HFFc6 (cell line): ENCODE results near the gene KYAT1. TPM values are rescaled to one million over a fixed set of nuclear protein-coding genes. Genes with fewer than 3 reads are reported as not detected.
A peak's percentile ranks its signal among the peaks of the same experiment; 100 is the strongest.

ENCODE experiments used
- DNase-seq: peaks from one replicate; pipeline ENCODE4 v3.0.0-alpha.2; 2018
- H3K27ac Mint-ChIP-seq: 2 replicates; pipeline ENCODE4 v1.8.0; 2020; ENCODE audit warnings: mild to moderate bottlenecking, mixed read lengths
- H3K27me3 Mint-ChIP-seq: 2 replicates; pipeline ENCODE4 v1.8.0; 2021; ENCODE audit warnings: mild to moderate bottlenecking, moderate library complexity, mixed read lengths; ENCODE audit not compliant: insufficient read depth
- H3K36me3 Mint-ChIP-seq: 2 replicates; pipeline ENCODE4 v1.8.0; 2021; ENCODE audit warnings: low read depth, mixed read lengths
- H3K4me1 Mint-ChIP-seq: 2 replicates; pipeline ENCODE4 v1.8.0; 2020; ENCODE audit warnings: low read depth, mixed read lengths
- H3K4me3 Mint-ChIP-seq: 2 replicates; pipeline ENCODE4 v1.8.0; 2020; ENCODE audit warnings: mild to moderate bottlenecking, moderate library complexity, mixed read lengths
- H3K9me3 Mint-ChIP-seq: 2 replicates; pipeline ENCODE4 v1.8.0; 2020; ENCODE audit warnings: mild to moderate bottlenecking, mixed read lengths
- total RNA-seq, 6 experiments: library from RNA; stranded (reverse); fragmentation: NEBNext Ultra II Directional; extraction: Animal tissue kit (Norgen Biotek cat#: 25700); gene quantifications; 2 replicates in 1 of 6; 3 replicates in 5 of 6; pipeline ENCODE4 v1.2.3, GENCODE V29; 2021
- TF ChIP-seq, protein P1 (sequence below): fragments of 200-600 bp; sonication (generic); IDR thresholded peaks from 2 replicates; pipeline ENCODE4 v1.5.0; 2021; ENCODE audit warnings: antibody characterized with exemption, mild to moderate bottlenecking

The KYAT1 gene
- total RNA-seq, 6 experiments from 2014 or later, result 6.7 to 9.0 (median 8.3) TPM

DNA sequence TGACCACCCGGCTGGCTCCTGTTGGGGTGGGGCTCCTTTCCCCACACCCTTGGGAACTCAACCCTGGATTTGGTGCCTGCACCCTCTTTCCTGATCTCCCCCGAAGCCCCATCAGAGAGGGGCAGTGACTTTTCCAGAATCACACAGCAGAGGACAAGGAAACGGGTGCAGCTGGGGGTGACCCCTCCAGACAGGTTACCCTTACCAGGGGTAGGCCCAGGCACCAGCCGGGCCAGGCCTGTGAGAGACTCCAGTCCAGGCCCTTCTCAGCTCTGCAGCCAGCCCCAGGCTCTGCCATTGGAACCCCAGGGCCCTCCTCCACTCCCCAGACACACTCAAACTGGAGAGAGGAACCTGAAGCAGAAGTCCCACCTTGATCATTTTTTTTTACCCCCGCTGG is 20.1 kb upstream of the KYAT1 start:
- TF ChIP-seq, protein P1, sequence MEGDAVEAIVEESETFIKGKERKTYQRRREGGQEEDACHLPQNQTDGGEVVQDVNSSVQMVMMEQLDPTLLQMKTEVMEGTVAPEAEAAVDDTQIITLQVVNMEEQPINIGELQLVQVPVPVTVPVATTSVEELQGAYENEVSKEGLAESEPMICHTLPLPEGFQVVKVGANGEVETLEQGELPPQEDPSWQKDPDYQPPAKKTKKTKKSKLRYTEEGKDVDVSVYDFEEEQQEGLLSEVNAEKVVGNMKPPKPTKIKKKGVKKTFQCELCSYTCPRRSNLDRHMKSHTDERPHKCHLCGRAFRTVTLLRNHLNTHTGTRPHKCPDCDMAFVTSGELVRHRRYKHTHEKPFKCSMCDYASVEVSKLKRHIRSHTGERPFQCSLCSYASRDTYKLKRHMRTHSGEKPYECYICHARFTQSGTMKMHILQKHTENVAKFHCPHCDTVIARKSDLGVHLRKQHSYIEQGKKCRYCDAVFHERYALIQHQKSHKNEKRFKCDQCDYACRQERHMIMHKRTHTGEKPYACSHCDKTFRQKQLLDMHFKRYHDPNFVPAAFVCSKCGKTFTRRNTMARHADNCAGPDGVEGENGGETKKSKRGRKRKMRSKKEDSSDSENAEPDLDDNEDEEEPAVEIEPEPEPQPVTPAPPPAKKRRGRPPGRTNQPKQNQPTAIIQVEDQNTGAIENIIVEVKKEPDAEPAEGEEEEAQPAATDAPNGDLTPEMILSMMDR, result no peak
- Mint-ChIP-seq H3K27ac (no peak overlapping the region), H3K4me1 (peaks cover 30% of the 10 kb centered on the region), H3K36me3 (peaks cover 13% of the 10 kb centered on the region; the same call in 1 of the 2 replicates), H3K27me3 (peaks cover 3% of the 10 kb centered on the region; the same call in 1 of the 2 replicates), H3K4me3 (no peak overlapping the region), H3K9me3 (no peaks in the 10 kb centered on the region)
- DNase-seq, result no peak

- no peak overlapping the region for H3K4me3 Mint-ChIP-seq
- TF ChIP-seq, protein P1, result no peak
- peaks cover 30% of the 10 kb centered on the region for H3K4me1 Mint-ChIP-seq
- no peak overlapping the region for H3K27ac Mint-ChIP-seq
- no peak for DNase-seq
- H3K9me3 Mint-ChIP-seq, result no peaks in the 10 kb centered on the region
- H3K36me3 Mint-ChIP-seq, result peaks cover 14% of the 10 kb centered on the region; the same call in 1 of the 2 replicates
- H3K27me3 Mint-ChIP-seq, result peaks cover 3% of the 10 kb centered on the region; the same call in 1 of the 2 replicates
Observed at GRCh38 chr9:128901379-128901778, 19.6 kb upstream of the KYAT1 start.

- no peak for DNase-seq
- TF ChIP-seq, protein P1, result no peak
- Mint-ChIP-seq H3K4me1 (peaks cover 30% of the 10 kb centered on the region), H3K9me3 (no peaks in the 10 kb centered on the region), H3K4me3 (no peak overlapping the region), H3K36me3 (peaks cover 14% of the 10 kb centered on the region; the same call in 1 of the 2 replicates), H3K27ac (peak overlapping the region; percentile 23), H3K27me3 (peaks cover 3% of the 10 kb centered on the region; the same call in 1 of the 2 replicates)
Observed at GRCh38 chr9:128899566-128900322, 18.0 kb upstream of the KYAT1 start.

- peak overlapping the region; percentile 23; the same call in 1 of the 2 replicates for H3K27ac Mint-ChIP-seq
- H3K27me3 Mint-ChIP-seq, result peaks cover 3% of the 10 kb centered on the region; the same call in 1 of the 2 replicates
- peaks cover 27% of the 10 kb centered on the region for H3K4me1 Mint-ChIP-seq
Observed at GRCh38 chr9:128898845-128899565, 17.3 kb upstream of the KYAT1 start.

GRCh38 chr9:128898382-128898781 is 16.6 kb upstream of the KYAT1 start:
- Mint-ChIP-seq H3K27me3 (peaks cover under 1% of the 10 kb centered on the region; the same call in 1 of the 2 replicates), H3K9me3 (no peaks in the 10 kb centered on the region), H3K36me3 (peaks cover 14% of the 10 kb centered on the region; the same call in 1 of the 2 replicates), H3K4me3 (no peak overlapping the region), H3K4me1 (peaks cover 23% of the 10 kb centered on the region), H3K27ac (no peak overlapping the region; the same call in 1 of the 2 replicates)
- TF ChIP-seq, protein P1, result no peak
- no peak for DNase-seq

More at GRCh38 chr9:128898845-128899565, 17.3 kb upstream of the KYAT1 start:
- no peak for DNase-seq
- Mint-ChIP-seq H3K4me3 (no peak overlapping the region), H3K9me3 (no peaks in the 10 kb centered on the region), H3K36me3 (peaks cover 14% of the 10 kb centered on the region; the same call in 1 of the 2 replicates)
- TF ChIP-seq, protein P1, result no peak
